HCT116 (cell line): ENCODE measurements around the gene CCDC61. TPM values are rescaled to one million over a fixed set of nuclear protein-coding genes. Genes with fewer than 3 reads are reported as not detected.

ENCODE experiments used
- ATAC-seq: fragments of 200-7000 bp; cut with Tn5 transposase; 2 replicates; pipeline ENCODE4 v1.9.1; 2020; ENCODE audit warnings: mild to moderate bottlenecking, moderate library complexity
- BruUV-seq: library from RNA; stranded (reverse); fragments of 400-500 nt; replicated peaks from 2 replicates; lab custom pipeline; 2021; lab: Mats Ljungman, UMichigan
- CTCF ChIA-PET: fragments of 300-600 bp; sonication (Branson Sonifier 250); formaldehyde crosslinking; loops from one replicate; lab custom pipeline; 2021; ENCODE audit warnings: antibody characterized with exemption; lab: Charles Lee
- POLR2A ChIA-PET: fragments of 300-600, 350-600 bp; sonication (Branson Sonifier 250); formaldehyde crosslinking; loops from one replicate; lab custom pipeline; 2021; ENCODE audit warnings: antibody characterized with exemption; lab: Charles Lee
- RAD21 ChIA-PET, 2 experiments: fragments of 300-600 bp; sonication (Branson Sonifier 250); formaldehyde crosslinking; loops; one replicate each; lab custom pipeline; 2023; ENCODE audit warnings: low total read pairs in 2 of 2; ENCODE audit not compliant: uncharacterized antibody in 2 of 2, unreplicated experiment in 2 of 2, low non-redundant PET in 1 of 2; lab: Charles Lee
- DNase-seq: peaks from one replicate; pipeline ENCODE4 v3.0.0-alpha.2; 2010; ENCODE audit warnings: low read depth, low spot score
- H2AFZ ChIP-seq: fragments of 200-600 bp; shearing (Covaris generic), sonication (generic); 2 replicates; pipeline ENCODE4 v1.6.1; 2017; ENCODE audit warnings: low read depth, mixed run types, mixed read lengths, antibody characterized with exemption, low read length; ENCODE audit not compliant: poor library complexity, severe bottlenecking
- H3K27ac ChIP-seq: 2 replicates; pipeline ENCODE4 v1.5.1; 2012; ENCODE audit warnings: low read depth, low read length
- H3K27me3 ChIP-seq: fragments of 200-600 bp; sonication (generic); 2 replicates; pipeline ENCODE4 v1.6.1; 2016; ENCODE audit warnings: mixed run types, low read length, mixed read lengths; ENCODE audit not compliant: insufficient read depth
- H3K36me3 ChIP-seq, 2 experiments: fragments of 200-500 bp in 1 of 2; fragments of 200-600 bp in 1 of 2; sonication (Bioruptor generic) in 1 of 2; sonication (generic) in 1 of 2; 2 replicates each; pipeline versions ENCODE4 v1.5.1 to v1.6.1; 2014 to 2016; ENCODE audit warnings: low read length in 2 of 2, inconsistent platforms in 1 of 2, mixed read lengths in 1 of 2, mixed run types in 1 of 2; ENCODE audit not compliant: insufficient read depth in 2 of 2, control insufficient read depth in 1 of 2
- H3K4me1 ChIP-seq, 2 experiments: fragments of 200-600 bp in 1 of 2; sonication (generic) in 1 of 2; 2 replicates each; pipeline versions ENCODE4 v1.5.1 to v1.6.1; 2012 to 2017; ENCODE audit warnings: low read length in 2 of 2, inconsistent platforms in 1 of 2, mild to moderate bottlenecking in 1 of 2, mixed read lengths in 1 of 2, mixed run types in 1 of 2, moderate library complexity in 1 of 2; ENCODE audit not compliant: insufficient read depth in 2 of 2, control insufficient read depth in 1 of 2
- H3K4me2 ChIP-seq: fragments of 200-600 bp; sonication (generic); 2 replicates; pipeline ENCODE4 v1.6.1; 2017; ENCODE audit warnings: mixed run types, low read length, mixed read lengths
- H3K4me3 ChIP-seq, 2 experiments: fragments of 200-600 bp in 1 of 2; sonication (generic) in 1 of 2; replicated peaks in 1 of 2; 2 replicates each; pipeline ENCODE4 v1.5.1; 2011 to 2016; ENCODE audit warnings: low read length in 2 of 2, control low read depth in 1 of 2, low read depth in 1 of 2, mild to moderate bottlenecking in 1 of 2, mixed read lengths in 1 of 2, mixed run types in 1 of 2
- H3K79me2 ChIP-seq: fragments of 200-600 bp; sonication (generic); 2 replicates; pipeline ENCODE4 v1.6.1; 2017; ENCODE audit warnings: mild to moderate bottlenecking, mixed run types, low read length, moderate library complexity, mixed read lengths; ENCODE audit not compliant: insufficient read depth
- H3K9ac ChIP-seq: fragments of 200-600 bp; sonication (generic); 2 replicates; pipeline ENCODE4 v1.6.1; 2016; ENCODE audit warnings: low read length, mixed read lengths
- H3K9me2 ChIP-seq: fragments of 200-600 bp; sonication (generic), shearing (Covaris generic); 2 replicates; pipeline ENCODE4 v1.6.1; 2017; ENCODE audit warnings: mixed run types, mild to moderate bottlenecking, moderate library complexity; ENCODE audit not compliant: insufficient read depth
- H3K9me3 ChIP-seq, 2 experiments: fragments of 200-500 bp in 1 of 2; fragments of 200-600 bp in 1 of 2; sonication (Bioruptor generic) in 1 of 2; sonication (generic) in 1 of 2; 2 replicates each; pipeline ENCODE4 v1.6.1; 2014 to 2017; ENCODE audit warnings: low read length in 2 of 2, mixed read lengths in 2 of 2, inconsistent platforms in 1 of 2, low read depth in 1 of 2, mild to moderate bottlenecking in 1 of 2, mixed run types in 1 of 2, moderate library complexity in 1 of 2; ENCODE audit not compliant: control insufficient read depth in 1 of 2, insufficient read depth in 1 of 2
- H4K20me1 ChIP-seq: fragments of 200-600 bp; sonication (generic), shearing (Covaris generic); 2 replicates; pipeline ENCODE4 v1.6.1; 2017; ENCODE audit warnings: mixed run types, mild to moderate bottlenecking, moderate library complexity; ENCODE audit not compliant: insufficient read depth
- CBX3 ChIP-seq: IDR thresholded peaks from 2 replicates; pipeline ENCODE4 v1.6.1; 2012; ENCODE audit warnings: low read depth
- CEBPB ChIP-seq: IDR thresholded peaks from 2 replicates; pipeline ENCODE4 v1.6.1; 2012; ENCODE audit warnings: low read depth
- ELF1 ChIP-seq: IDR thresholded peaks from 2 replicates; pipeline ENCODE4 v1.6.1; 2012; ENCODE audit warnings: low read depth, borderline replicate concordance
- EZH2 ChIP-seq: fragments of 200-600 bp; sonication (generic); IDR thresholded peaks from 2 replicates; pipeline ENCODE4 v1.6.1; 2017; ENCODE audit warnings: antibody characterized with exemption, mixed run types
- EZH2phosphoT487 ChIP-seq: fragments of 200-600 bp; IDR thresholded peaks from 2 replicates; pipeline ENCODE4 v1.6.1; 2018; ENCODE audit warnings: antibody characterized with exemption, borderline replicate concordance
- FOSL1 ChIP-seq: IDR thresholded peaks from 2 replicates; pipeline ENCODE4 v1.6.1; 2012; ENCODE audit warnings: low read depth
- JUND ChIP-seq: IDR thresholded peaks from 2 replicates; pipeline ENCODE4 v1.6.1; 2012
- POLR2A ChIP-seq: IDR thresholded peaks from 2 replicates; pipeline ENCODE4 v1.7.0; 2011; ENCODE audit warnings: borderline replicate concordance; ENCODE audit not compliant: insufficient read depth, insufficient read length; ENCODE audit errors: extremely low read depth
- POLR2AphosphoS5 ChIP-seq: IDR thresholded peaks from 2 replicates; pipeline ENCODE4 v1.6.1; 2011; ENCODE audit warnings: mild to moderate bottlenecking, low read depth, low read length, moderate library complexity
- RAD21 ChIP-seq: IDR thresholded peaks from 2 replicates; pipeline ENCODE4 v1.6.1; 2012; ENCODE audit warnings: low read depth, mild to moderate bottlenecking
- SIN3A ChIP-seq: IDR thresholded peaks from 2 replicates; pipeline ENCODE4 v1.6.1; 2012; ENCODE audit warnings: low read depth
- SP1 ChIP-seq: IDR thresholded peaks from 2 replicates; pipeline ENCODE4 v1.6.1; 2012; ENCODE audit warnings: low read depth
- YY1 ChIP-seq: IDR thresholded peaks from 2 replicates; pipeline ENCODE4 v1.6.1; 2011; ENCODE audit warnings: low read length, low read depth, moderate library complexity, mild to moderate bottlenecking; ENCODE audit not compliant: insufficient replicate concordance; ENCODE audit errors: extremely low read depth
- ZNF274 ChIP-seq: fragments of 200-500 bp; sonication (Bioruptor generic); IDR thresholded peaks from 2 replicates; pipeline ENCODE4 v1.6.1; 2014; ENCODE audit warnings: mild to moderate bottlenecking, low read depth, low read length, inconsistent platforms
- intact Hi-C: fragments of 100-400 bp; cut with micrococcal nuclease; formaldehyde crosslinking; loops from 2 replicates; pipeline ENCODE4 v1.10.0; 2022
- total RNA-seq: library from RNA; stranded (reverse); gene quantifications from one replicate; pipeline ENCODE4 v1.2.1, GENCODE V29; 2021; ENCODE audit not compliant: unreplicated experiment
- TF ChIP-seq, protein P1 (sequence below): IDR thresholded peaks from 2 replicates; pipeline ENCODE4 v1.6.1; 2011; ENCODE audit warnings: mild to moderate bottlenecking, low read length, moderate library complexity; ENCODE audit not compliant: insufficient replicate concordance; ENCODE audit errors: extremely low read depth
- TF ChIP-seq, protein P2 (sequence below): IDR thresholded peaks from 2 replicates; pipeline ENCODE4 v1.6.1; 2012

CCDC61 gene
- total RNA-seq, 1 experiment from 2014 or later = 12.2 TPM

DNA sequence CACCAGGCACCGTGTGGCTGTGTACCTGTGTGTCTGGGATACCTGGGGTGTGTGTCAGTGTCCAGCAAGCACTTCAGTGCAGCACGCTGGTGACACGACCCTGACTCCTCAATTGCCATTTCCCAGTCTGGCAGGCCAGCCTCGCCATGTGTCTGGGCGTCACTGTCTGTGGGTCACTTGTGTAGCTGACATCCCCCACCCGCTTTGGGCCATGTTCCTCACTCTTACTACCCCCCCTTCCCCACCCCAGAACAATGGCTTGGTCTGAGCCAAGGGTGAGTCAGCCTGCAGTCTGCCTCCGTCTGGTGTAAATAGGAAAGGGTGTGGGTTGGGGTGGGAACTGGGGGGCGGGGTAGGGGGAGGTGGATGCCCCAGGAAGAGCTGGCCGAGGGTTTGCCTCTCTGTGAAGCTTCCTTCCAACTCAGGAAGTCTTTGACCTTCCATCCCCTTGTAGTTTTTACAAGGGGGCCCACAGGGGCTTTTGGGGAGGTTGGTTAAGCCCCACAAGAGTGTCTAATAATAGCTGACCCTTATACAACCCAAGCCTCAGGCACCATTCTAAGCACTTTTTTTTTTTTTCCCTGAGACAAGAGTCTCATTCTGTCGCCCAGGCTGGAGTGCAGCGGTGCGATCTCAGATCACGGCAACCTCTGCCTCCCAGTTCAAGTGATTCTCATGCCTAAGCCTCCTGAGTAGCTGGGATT is 39.2 kb upstream of the CCDC61 start:
- no peaks in the 10 kb centered on the region for H3K36me3 ChIP-seq

More for the DNA sequence above, 39.2 kb upstream of the CCDC61 start:
- H3K9ac ChIP-seq = peak overlapping the region; percentile 2; the same call in 1 of the 2 replicates
- RAD21 ChIA-PET = no interaction called here
- H3K27ac ChIP-seq = no peak overlapping the region
- H3K9me3 ChIP-seq = no peaks in the 10 kb centered on the region
- intact Hi-C loops = no loop called here
- peak overlapping the region in 1 of 2 experiments; percentile 20; a peak in 1 of 4 replicates for H3K4me3 ChIP-seq
- no peaks in the 10 kb centered on the region for H3K9me2 ChIP-seq
- peak; percentile 72 for ATAC-seq
- no TSS peak for BruUV-seq
- peaks cover 6% of the 10 kb centered on the region; the same call in 1 of the 2 replicates for H3K27me3 ChIP-seq
- CTCF ChIA-PET = no interaction called here
- H2AFZ ChIP-seq = no peak overlapping the region
- no peaks in the 10 kb centered on the region for H3K79me2 ChIP-seq
- peaks cover 10 to 29% of the 10 kb centered on the region in 2 experiments; a peak in 3 of 4 replicates for H3K4me1 ChIP-seq
- peak overlapping the region; percentile 63 for H3K4me2 ChIP-seq
- H4K20me1 ChIP-seq = no peaks in the 10 kb centered on the region
- TF ChIP-seq, protein P1, sequence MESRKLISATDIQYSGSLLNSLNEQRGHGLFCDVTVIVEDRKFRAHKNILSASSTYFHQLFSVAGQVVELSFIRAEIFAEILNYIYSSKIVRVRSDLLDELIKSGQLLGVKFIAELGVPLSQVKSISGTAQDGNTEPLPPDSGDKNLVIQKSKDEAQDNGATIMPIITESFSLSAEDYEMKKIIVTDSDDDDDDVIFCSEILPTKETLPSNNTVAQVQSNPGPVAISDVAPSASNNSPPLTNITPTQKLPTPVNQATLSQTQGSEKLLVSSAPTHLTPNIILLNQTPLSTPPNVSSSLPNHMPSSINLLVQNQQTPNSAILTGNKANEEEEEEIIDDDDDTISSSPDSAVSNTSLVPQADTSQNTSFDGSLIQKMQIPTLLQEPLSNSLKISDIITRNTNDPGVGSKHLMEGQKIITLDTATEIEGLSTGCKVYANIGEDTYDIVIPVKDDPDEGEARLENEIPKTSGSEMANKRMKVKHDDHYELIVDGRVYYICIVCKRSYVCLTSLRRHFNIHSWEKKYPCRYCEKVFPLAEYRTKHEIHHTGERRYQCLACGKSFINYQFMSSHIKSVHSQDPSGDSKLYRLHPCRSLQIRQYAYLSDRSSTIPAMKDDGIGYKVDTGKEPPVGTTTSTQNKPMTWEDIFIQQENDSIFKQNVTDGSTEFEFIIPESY = no peak
- TF ChIP-seq RAD21 (no peak), CEBPB (no peak), FOSL1 (peak; percentile 42), POLR2AphosphoS5 (no peak), EZH2 (no peak), ELF1 (no peak), JUND (no peak; the same call in none of the 2 replicates), SP1 (0 out of 2 replicates have a peak, but pooled peaks have one; percentile 39), CBX3 (peak; percentile 16; the same call in 1 of the 2 replicates), YY1 (no peak), EZH2phosphoT487 (no peak), ZNF274 (no peak), POLR2A (no peak), SIN3A (no peak)
- TF ChIP-seq, protein P2, sequence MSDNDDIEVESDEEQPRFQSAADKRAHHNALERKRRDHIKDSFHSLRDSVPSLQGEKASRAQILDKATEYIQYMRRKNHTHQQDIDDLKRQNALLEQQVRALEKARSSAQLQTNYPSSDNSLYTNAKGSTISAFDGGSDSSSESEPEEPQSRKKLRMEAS = peak; percentile 71
- peak; percentile 35 for DNase-seq
- POLR2A ChIA-PET = no interaction called here
